Fibroblast of gingiva (primary cell): ENCODE data around the gene COL23A1.
"Not testable (repeated sequence)": the region's sequence is repeated elsewhere in the genome, so short reads cannot be mapped to it uniquely, and the experiment has no call there.

Source experiments
- DNase-seq: peaks from one replicate; pipeline ENCODE4 v3.0.0-alpha.2; 2011; ENCODE audit warnings: low read depth

The COL23A1 gene

GRCh38 chr5:178208540-178209227, 381.5 kb downstream of the COL23A1 start:
- no peak for DNase-seq

- DNase-seq: no peak
Observed at GRCh38 chr5:178207917-178208280, 382.3 kb downstream of the COL23A1 start.

- DNase-seq: no peak
Observed at GRCh38 chr5:178207183-178207916, 382.8 kb downstream of the COL23A1 start.

- no peak for DNase-seq
Observed at GRCh38 chr5:178206166-178207101, 383.8 kb downstream of the COL23A1 start.

GRCh38 chr5:178205749-178206047, 384.5 kb downstream of the COL23A1 start:
- no peak for DNase-seq

- DNase-seq: peak; percentile 70
Observed at GRCh38 chr5:178204935-178205748, 385.1 kb downstream of the COL23A1 start.

- DNase-seq: peak; percentile 96
Observed at GRCh38 chr5:178204182-178204934, 385.8 kb downstream of the COL23A1 start, which contains the start of gene HNRNPAB. Gene HNRNPAB (plus strand): TSS chr5:178204533. CDS start chr5:178204838, 305 bp downstream.

GRCh38 chr5:178203670-178204181, 386.5 kb downstream of the COL23A1 start:
- DNase-seq: no peak

- no peak for DNase-seq
Observed at GRCh38 chr5:178202541-178202940, 387.7 kb downstream of the COL23A1 start.

- DNase-seq: no peak
Observed at GRCh38 chr5:178201927-178202235, 388.3 kb downstream of the COL23A1 start.

GRCh38 chr5:178201221-178201926, 388.8 kb downstream of the COL23A1 start:
- no peak for DNase-seq

- no peak for DNase-seq
Observed at GRCh38 chr5:178199581-178200434, 390.4 kb downstream of the COL23A1 start.

GRCh38 chr5:178198706-178199105, 391.5 kb downstream of the COL23A1 start:
- no peak for DNase-seq

GRCh38 chr5:178198151-178198550, 392.0 kb downstream of the COL23A1 start:
- not testable (repeated sequence) for DNase-seq

GRCh38 chr5:178196986-178197385, 393.2 kb downstream of the COL23A1 start:
- no peak for DNase-seq

- DNase-seq: no peak
Observed at GRCh38 chr5:178196281-178196812, 393.8 kb downstream of the COL23A1 start.

- no peak for DNase-seq
Observed at GRCh38 chr5:178194026-178194425, 396.2 kb downstream of the COL23A1 start.

- DNase-seq: no peak
Observed at GRCh38 chr5:178193251-178193809, 396.9 kb downstream of the COL23A1 start.

GRCh38 chr5:178192787-178193186, 397.4 kb downstream of the COL23A1 start:
- DNase-seq: no peak
